HUES64 (cell line): ENCODE data around the gene CD40.
"Not testable (repeated sequence)": the region's sequence is repeated elsewhere in the genome, so short reads cannot be mapped to it uniquely, and the experiment has no call there.

Source experiments
- H3K27ac ChIP-seq: 2 replicates; pipeline ENCODE4 v1.7.0; 2013; ENCODE audit warnings: low read depth, low read length, inconsistent platforms
- H3K27me3 ChIP-seq: 2 replicates; pipeline ENCODE4 v1.6.1; 2013; ENCODE audit warnings: mild to moderate bottlenecking, low read length; ENCODE audit not compliant: insufficient read depth
- H3K36me3 ChIP-seq: 2 replicates; pipeline ENCODE4 v1.6.1; 2013; ENCODE audit warnings: mild to moderate bottlenecking, low read length; ENCODE audit not compliant: insufficient read depth
- H3K4me1 ChIP-seq: 2 replicates; pipeline ENCODE4 v1.6.1; 2013; ENCODE audit warnings: mild to moderate bottlenecking, low read length, moderate library complexity; ENCODE audit not compliant: insufficient read depth
- H3K4me3 ChIP-seq: 2 replicates; pipeline ENCODE4 v1.5.1; 2013; ENCODE audit warnings: mild to moderate bottlenecking, low read length, moderate library complexity
- H3K9ac ChIP-seq: 2 replicates; pipeline ENCODE4 v1.6.1; 2013; ENCODE audit warnings: mild to moderate bottlenecking, low read depth, low read length
- H3K9me3 ChIP-seq: 2 replicates; pipeline ENCODE4 v1.6.1; 2013; ENCODE audit warnings: low read depth, low read length; ENCODE audit not compliant: insufficient read depth
- WGBS: fragments of 150-250, 120-280 bp; methylation state at CpG from one replicate; pipeline ENCODE4 v1.1.7; 2013; ENCODE audit warnings: missing lambda C conversion rate; 5-methylcytosine and 5-hydroxymethylcytosine counted together

The CD40 gene

GRCh38 chr20:46099491-46100287 is 18.4 kb upstream of the CD40 start:
- H3K36me3 ChIP-seq: no peaks in the 10 kb centered on the region
- 79% methylated on average over 48 of the region's 48 CpGs for whole genome bisulfite sequencing
- H3K9me3 ChIP-seq: peaks cover 3% of the 10 kb centered on the region; the same call in 1 of the 2 replicates
- H3K4me1 ChIP-seq: no peaks in the 10 kb centered on the region
- no peak overlapping the region for H3K4me3 ChIP-seq
- no peak overlapping the region for H3K9ac ChIP-seq
- H3K27me3 ChIP-seq: peaks cover 23% of the 10 kb centered on the region
- no peak overlapping the region for H3K27ac ChIP-seq

DNA sequence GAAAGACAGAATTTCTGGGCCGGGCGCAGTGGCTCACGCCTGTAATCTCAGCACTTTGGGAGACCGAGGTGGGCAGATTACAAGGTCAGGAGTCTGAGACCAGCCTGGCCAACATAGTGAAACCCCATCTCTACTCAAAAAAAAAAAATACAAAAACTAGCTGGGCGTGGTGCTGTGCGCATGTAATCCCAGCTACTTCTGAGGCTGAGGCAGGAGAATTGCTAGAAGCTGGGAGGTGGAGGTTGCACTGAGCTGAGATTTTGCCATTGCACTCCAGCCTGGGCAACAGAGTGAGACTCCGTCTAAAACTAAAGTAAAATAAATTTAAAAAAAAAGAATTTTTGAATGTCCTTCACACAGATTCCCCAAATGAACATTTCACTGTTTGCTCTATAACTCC is 17.7 kb upstream of the CD40 start:
- 90% methylated on average over 6 of the region's 7 CpGs for WGBS

DNA sequence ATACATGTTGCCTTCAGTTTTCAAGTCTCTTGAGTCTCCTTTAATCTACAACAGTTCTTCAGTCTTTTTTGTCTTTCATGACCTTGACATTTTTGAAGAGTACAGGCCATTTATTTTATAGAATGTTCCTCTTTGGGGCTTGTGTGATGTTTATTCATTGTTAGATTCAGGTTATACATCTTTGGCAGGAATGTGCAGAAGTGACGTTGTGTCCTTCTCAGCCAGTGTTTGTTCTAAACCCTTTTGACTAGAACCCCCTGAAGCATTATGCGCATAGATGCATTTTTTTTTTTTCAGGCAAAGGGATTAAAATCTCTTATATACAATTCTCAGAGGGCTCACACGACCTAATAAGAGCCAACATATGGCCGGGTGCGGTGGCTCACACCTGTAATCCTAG is 17.1 kb upstream of the CD40 start:
- peaks cover 23% of the 10 kb centered on the region for H3K27me3 ChIP-seq
- no peak overlapping the region for H3K9ac ChIP-seq
- WGBS: 87% methylated on average over 5 of the region's 5 CpGs
- no peaks in the 10 kb centered on the region for H3K4me1 ChIP-seq
- H3K9me3 ChIP-seq: peaks cover 3% of the 10 kb centered on the region; the same call in 1 of the 2 replicates
- H3K27ac ChIP-seq: no peak overlapping the region
- no peaks in the 10 kb centered on the region for H3K36me3 ChIP-seq
- H3K4me3 ChIP-seq: no peak overlapping the region

More for the DNA sequence above, 17.7 kb upstream of the CD40 start:
- H3K4me3 ChIP-seq, H3K9ac ChIP-seq, H3K27ac ChIP-seq, H3K9me3 ChIP-seq, H3K36me3 ChIP-seq, H3K4me1 ChIP-seq: not testable (repeated sequence)
- peaks cover 23% of the 10 kb centered on the region for H3K27me3 ChIP-seq

DNA sequence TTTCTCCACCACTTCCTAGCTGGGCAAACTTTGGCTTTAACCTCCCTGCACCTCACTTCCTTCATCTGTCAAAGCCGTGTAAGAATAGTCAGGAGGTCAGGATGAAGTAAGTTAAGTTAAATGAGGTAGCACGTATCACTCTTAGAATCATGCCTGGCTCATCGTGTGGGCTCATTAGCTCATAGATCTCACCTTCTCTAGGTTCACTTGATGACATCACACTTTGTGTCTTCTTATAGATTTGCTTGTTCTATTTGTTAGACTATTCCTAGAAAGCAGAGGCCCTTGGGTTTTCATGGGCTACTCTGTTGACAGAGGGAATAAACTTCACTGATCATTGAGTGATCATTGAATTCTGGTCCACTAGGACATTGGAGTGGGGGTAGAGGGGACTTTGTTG is 16.2 kb upstream of the CD40 start:
- no peak overlapping the region for H3K27ac ChIP-seq
- 100% methylated on average over 2 of the region's 3 CpGs for WGBS
- no peaks in the 10 kb centered on the region for H3K4me1 ChIP-seq
- H3K27me3 ChIP-seq: peaks cover 23% of the 10 kb centered on the region
- H3K4me3 ChIP-seq: no peak overlapping the region
- H3K36me3 ChIP-seq: no peaks in the 10 kb centered on the region
- no peak overlapping the region for H3K9ac ChIP-seq
- peaks cover 3% of the 10 kb centered on the region; the same call in 1 of the 2 replicates for H3K9me3 ChIP-seq

GRCh38 chr20:46102940-46103339 is 15.2 kb upstream of the CD40 start:
- Histone ChIP-seq H3K4me3 (no peak overlapping the region), H3K36me3 (no peaks in the 10 kb centered on the region), H3K9ac (no peak overlapping the region), H3K27ac (no peak overlapping the region), H3K27me3 (peaks cover 25% of the 10 kb centered on the region), H3K9me3 (peaks cover 3% of the 10 kb centered on the region; the same call in 1 of the 2 replicates), H3K4me1 (no peaks in the 10 kb centered on the region)
- 100% methylated on average over 2 of the region's 3 CpGs for WGBS

DNA sequence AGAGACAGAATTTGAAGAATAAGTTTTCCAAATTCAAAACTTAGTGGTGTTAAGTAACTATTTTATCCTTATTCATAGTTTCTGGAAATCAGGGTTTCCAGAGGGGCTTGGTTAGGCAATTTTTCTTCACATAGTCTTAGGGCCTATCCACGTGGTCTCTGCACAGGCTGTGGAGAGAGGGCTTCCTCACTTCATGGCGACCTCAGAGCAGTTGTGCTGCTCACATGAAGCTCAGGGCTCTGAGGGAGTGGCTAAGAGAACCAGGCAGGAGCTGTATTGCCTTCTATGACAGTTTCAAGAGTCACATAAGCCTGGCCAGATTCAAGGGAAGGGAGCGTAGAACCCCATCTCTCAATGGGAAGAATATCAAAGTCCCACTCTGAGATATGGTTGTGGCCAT is 13.9 kb upstream of the CD40 start:
- Histone ChIP-seq H3K9me3 (peaks cover 3% of the 10 kb centered on the region; the same call in 1 of the 2 replicates), H3K4me1 (no peaks in the 10 kb centered on the region), H3K4me3 (no peak overlapping the region), H3K36me3 (no peaks in the 10 kb centered on the region), H3K27me3 (peaks cover 19% of the 10 kb centered on the region), H3K27ac (no peak overlapping the region), H3K9ac (no peak overlapping the region)
- WGBS: 87% methylated on average over 3 of the region's 3 CpGs

GRCh38 chr20:46107061-46107460 is 11.1 kb upstream of the CD40 start:
- no peak overlapping the region for H3K9ac ChIP-seq
- WGBS: 89% methylated on average over 6 of the region's 6 CpGs
- H3K27ac ChIP-seq: no peak overlapping the region
- no peak overlapping the region for H3K4me3 ChIP-seq
- no peaks in the 10 kb centered on the region for H3K4me1 ChIP-seq
- no peaks in the 10 kb centered on the region for H3K36me3 ChIP-seq
- peaks cover 3% of the 10 kb centered on the region; the same call in 1 of the 2 replicates for H3K9me3 ChIP-seq
- H3K27me3 ChIP-seq: peaks cover 15% of the 10 kb centered on the region

GRCh38 chr20:46108435-46108841 is 9.7 kb upstream of the CD40 start:
- H3K36me3 ChIP-seq: no peaks in the 10 kb centered on the region
- no peaks in the 10 kb centered on the region for H3K9me3 ChIP-seq
- WGBS: 87% methylated on average over 5 of the region's 5 CpGs
- no peak overlapping the region for H3K27ac ChIP-seq
- peaks cover 15% of the 10 kb centered on the region for H3K27me3 ChIP-seq
- no peak overlapping the region for H3K4me3 ChIP-seq
- no peak overlapping the region for H3K9ac ChIP-seq
- H3K4me1 ChIP-seq: no peaks in the 10 kb centered on the region

DNA sequence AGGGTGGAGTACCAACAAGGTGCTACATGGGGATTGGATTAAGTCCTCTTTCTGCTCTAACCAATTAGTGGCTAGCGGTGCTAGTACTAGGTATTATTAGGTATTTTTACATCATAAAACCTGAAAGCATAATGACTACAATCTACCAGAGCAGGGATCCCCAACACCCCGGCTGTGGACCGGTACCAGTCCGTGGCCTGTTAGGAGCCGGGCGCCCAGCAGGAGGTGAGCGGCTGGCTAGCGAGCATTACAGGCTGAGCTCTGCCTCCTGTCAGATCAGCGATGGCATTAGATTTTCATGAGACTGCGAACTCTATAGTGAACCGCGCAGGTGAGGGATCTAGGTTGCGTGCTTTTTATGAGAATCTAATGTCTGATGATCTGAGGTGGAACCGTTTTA is 9.1 kb upstream of the CD40 start:
- Histone ChIP-seq H3K4me3 (no peak overlapping the region), H3K36me3 (no peaks in the 10 kb centered on the region), H3K27ac (no peak overlapping the region), H3K4me1 (no peaks in the 10 kb centered on the region), H3K9me3 (no peaks in the 10 kb centered on the region), H3K9ac (no peak overlapping the region), H3K27me3 (peaks cover 15% of the 10 kb centered on the region)
- WGBS: 87% methylated on average over 12 of the region's 14 CpGs

GRCh38 chr20:46111028-46111835 is 6.9 kb upstream of the CD40 start:
- no peak overlapping the region for H3K9ac ChIP-seq
- no peaks in the 10 kb centered on the region for H3K4me1 ChIP-seq
- H3K27me3 ChIP-seq: peaks cover 35% of the 10 kb centered on the region
- no peaks in the 10 kb centered on the region for H3K36me3 ChIP-seq
- no peak overlapping the region for H3K27ac ChIP-seq
- 68% methylated on average over 5 of the region's 5 CpGs for WGBS
- H3K4me3 ChIP-seq: no peak overlapping the region
- no peaks in the 10 kb centered on the region for H3K9me3 ChIP-seq

- Histone ChIP-seq H3K4me1 (no peaks in the 10 kb centered on the region), H3K9ac (no peak overlapping the region), H3K27me3 (peaks cover 40% of the 10 kb centered on the region)
These were observed 6.3 kb upstream of the CD40 start for GRCh38 chr20:46111836-46112212.

More at GRCh38 chr20:46111836-46112212, 6.3 kb upstream of the CD40 start:
- Histone ChIP-seq H3K36me3 (no peaks in the 10 kb centered on the region), H3K4me3 (no peak overlapping the region), H3K27ac (no peak overlapping the region), H3K9me3 (no peaks in the 10 kb centered on the region)
